Measurements from ENCODE around the gene UQCC5.

Gene UQCC5

GRCh38 chr3:52503788-52504424, 32.5 kb upstream of the UQCC5 start:
- DNase-seq (ENCODE audit: low read depth, low spot score) = no peak

DNA sequence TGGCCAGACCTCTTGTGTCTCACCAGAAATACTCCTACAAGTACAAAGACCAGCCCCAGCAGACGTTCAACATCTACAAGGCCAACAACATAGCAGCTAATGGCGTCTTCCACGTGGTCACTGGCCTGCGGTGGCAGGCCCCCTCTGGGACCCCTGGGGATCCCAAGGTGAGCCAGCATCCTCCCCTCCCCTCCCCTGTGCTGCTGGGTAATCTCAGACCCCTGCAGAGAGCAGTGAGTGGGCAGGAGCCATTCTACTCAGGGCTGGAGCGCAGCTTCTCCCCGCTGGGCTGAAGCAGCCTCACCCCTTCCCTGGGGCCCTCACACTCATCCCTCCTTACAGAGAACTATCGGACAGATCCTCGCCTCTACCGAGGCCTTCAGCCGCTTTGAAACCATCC, 31.4 kb upstream of the UQCC5 start:
- DNase-seq (ENCODE audit: low read depth, low spot score) = no peak

DNA sequence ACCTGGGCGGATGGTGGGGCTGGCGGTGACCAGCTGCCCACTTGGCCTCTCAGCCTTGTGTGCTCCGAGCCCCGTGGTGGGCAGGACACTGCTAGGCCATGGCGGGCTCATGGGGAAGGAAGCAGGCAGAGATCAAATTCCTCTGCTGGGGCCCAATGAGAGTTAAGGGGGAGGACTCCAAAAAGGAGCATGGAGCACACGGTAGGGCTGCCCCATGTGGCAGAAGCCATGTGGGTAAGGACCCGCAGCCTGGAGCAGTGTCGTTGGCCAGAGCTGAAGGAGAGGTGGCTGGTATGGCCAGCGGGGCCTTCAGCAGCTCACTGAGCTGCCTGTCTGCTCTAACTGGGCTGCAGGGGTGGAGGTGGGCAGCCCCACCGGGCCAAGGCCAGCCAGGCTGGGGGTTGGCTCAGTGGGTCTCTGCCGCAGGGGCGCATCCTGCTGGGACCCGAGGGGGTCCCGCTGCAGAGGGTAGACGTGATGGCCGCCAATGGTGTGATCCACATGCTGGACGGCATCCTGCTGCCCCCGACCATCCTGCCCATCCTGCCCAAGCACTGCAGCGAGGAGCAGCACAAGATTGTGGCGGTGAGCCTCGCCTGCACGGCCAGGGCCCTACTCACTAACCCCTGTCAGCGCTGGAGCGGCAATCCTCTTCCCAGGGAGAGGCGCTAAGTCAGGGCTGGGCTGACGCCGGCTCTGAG, 30.0 kb upstream of the UQCC5 start:
- no peak for DNase-seq (ENCODE audit: low read depth, low spot score)

DNA sequence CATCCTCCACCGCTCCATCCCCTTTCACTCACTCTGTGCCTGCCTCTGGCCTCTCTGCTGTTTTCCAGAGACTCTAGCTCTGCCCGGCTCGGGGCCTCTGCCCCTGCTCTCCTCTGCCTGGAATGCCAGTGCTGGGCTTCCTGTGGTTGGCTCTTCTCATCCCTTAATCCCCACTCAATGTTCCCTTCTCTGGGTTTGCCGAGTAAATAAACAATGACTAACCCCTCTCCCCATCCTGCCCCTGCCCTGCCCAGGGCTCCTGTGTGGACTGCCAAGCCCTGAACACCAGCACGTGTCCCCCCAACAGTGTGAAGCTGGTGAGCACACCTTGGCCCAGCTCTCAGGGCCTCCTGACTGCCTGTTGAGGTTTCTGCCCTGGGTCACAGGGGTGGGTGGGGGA, 29.0 kb upstream of the UQCC5 start:
- DNase-seq (ENCODE audit: low read depth, low spot score) = no peak

- DNase-seq (ENCODE audit: low read depth, low spot score) = no peak
Observed at GRCh38 chr3:52509753-52510328, 26.6 kb upstream of the UQCC5 start.

GRCh38 chr3:52511509-52511908, 24.9 kb upstream of the UQCC5 start:
- DNase-seq (ENCODE audit: low read depth, low spot score) = no peak

- DNase-seq (ENCODE audit: low read depth, low spot score) = no peak
Observed at GRCh38 chr3:52512105-52512504, 24.3 kb upstream of the UQCC5 start.

DNA sequence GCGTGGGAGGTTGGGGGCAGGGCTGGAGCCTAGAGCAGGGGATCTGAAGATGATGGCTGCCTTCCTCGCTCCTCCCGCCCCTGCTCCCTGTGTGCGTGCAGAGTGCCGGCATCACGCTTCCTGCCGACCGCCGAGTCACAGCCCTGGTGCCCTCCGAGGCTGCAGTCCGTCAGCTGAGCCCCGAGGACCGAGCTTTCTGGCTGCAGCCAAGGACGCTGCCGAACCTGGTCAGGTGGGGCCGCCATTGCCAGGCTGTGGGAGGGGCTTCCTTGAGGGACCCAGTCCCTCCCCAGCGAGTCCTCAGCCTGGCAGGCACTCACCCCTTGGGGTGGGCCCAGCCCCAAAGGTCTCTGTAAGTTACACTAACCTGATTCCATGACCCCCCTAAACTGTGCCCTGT, 23.7 kb upstream of the UQCC5 start:
- no peak for DNase-seq (ENCODE audit: low read depth, low spot score)

GRCh38 chr3:52513281-52513680, 23.1 kb upstream of the UQCC5 start:
- no peak for DNase-seq (ENCODE audit: low read depth, low spot score)

DNA sequence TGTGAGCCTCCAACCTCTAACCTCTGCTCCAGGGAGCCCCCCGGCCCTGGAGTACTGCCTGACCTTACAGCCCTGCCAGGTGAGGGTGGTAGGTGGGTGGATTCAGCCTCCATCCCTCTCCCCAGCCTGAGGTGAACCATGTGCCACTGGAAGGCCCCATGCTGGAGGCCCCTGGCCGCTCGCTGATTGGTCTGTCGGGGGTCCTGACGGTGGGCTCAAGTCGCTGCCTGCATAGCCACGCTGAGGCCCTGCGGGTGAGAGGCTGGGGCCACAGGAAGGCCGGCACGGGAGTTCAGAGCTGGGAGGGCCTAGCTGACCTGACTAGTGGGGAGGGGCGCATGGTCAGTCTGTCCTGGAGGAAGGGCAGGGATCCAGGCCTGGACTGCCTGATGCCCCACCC, 21.8 kb upstream of the UQCC5 start:
- DNase-seq (ENCODE audit: low read depth, low spot score) = no peak

DNA sequence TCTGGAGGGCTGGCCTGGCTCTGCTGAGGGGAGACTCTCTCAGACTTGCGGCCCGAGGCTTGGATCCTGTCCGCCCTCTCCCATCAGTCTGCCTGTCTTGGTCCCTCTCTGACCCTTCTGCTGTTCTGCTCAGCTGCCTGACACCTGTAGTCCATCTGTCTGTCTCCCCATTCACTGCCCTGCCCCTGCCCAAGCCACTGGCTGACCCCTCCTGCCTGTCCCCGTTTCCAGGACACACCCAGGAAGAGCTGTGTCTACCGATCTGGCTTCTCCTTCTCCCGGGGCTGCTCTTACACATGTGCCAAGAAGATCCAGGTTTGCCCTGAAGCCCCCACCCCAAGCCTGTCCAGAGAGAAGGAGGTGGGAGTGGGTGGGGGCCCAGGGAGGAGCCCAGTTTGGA, 21.2 kb upstream of the UQCC5 start:
- no peak for DNase-seq (ENCODE audit: low read depth, low spot score)

GRCh38 chr3:52516509-52517195, 19.8 kb upstream of the UQCC5 start:
- no peak for DNase-seq (ENCODE audit: low read depth, low spot score)

DNA sequence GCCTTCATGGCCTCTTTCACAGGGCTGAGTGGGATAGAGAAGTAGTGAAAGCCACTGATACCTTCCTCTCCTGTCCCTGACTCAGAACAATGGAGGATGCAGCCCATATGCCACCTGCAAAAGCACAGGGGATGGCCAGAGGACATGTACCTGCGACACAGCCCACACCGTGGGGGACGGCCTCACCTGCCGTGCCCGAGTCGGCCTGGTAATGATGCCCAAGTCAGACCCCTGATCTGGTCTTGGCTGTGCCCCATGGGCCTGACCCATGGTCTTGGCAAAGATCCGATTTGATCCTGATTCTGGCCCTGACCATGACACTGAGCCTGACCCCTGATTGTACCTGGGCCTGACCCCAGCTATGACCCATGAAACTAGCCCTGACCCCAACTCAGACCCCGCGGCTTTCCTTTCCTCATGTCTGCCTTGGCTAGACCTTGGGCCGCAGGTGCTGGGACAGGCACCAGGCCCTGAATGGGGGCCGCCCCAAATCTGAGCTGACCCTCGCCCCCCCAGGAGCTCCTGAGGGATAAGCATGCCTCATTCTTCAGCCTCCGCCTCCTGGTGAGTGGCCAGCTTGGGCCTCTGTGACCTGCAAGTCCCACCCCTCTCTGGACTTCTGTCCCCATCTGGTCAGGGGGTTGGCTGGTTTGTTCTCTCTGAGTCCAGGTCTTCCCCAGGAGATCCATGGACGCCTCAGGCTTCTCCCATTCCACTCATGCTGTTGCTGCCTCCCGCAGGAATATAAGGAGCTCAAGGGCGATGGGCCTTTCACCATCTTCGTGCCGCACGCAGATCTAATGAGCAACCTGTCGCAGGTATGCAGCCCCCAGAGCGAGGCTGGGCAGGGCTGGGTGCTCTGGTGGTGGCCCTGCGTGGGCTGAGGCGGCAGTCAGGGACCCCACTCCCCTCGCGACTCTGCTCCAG, 18.3 kb upstream of the UQCC5 start:
- DNase-seq (ENCODE audit: low read depth, low spot score) = no peak

- DNase-seq (ENCODE audit: low read depth, low spot score) = no peak
Observed at GRCh38 chr3:52518723-52519444, 17.5 kb upstream of the UQCC5 start.

- no peak for DNase-seq (ENCODE audit: low read depth, low spot score)
Observed at GRCh38 chr3:52519445-52520140, 16.8 kb upstream of the UQCC5 start.

DNA sequence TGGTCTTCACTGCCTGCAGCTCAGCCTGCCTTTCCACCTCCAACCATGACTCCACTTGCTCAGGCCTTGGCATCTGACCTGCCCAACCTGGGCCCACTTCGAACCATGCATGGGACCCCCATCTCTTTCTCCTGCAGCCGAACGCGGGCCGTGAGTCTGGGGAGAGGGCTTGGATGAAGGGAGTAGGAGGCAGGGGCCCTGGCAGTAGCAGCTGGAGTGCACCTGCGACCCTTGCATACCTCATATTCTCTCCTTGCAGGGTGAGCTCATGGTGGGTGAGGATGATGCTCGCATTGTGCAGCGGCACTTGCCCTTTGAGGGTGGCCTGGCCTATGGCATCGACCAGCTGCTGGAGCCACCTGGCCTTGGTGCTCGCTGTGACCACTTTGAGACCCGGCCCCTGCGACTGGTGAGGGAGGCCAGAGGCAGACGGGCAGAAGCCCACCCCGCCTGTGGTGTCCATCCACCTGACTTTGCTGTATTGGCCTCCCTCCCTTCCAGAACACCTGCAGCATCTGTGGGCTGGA, 16.2 kb upstream of the UQCC5 start:
- no peak for DNase-seq (ENCODE audit: low read depth, low spot score)

DNA sequence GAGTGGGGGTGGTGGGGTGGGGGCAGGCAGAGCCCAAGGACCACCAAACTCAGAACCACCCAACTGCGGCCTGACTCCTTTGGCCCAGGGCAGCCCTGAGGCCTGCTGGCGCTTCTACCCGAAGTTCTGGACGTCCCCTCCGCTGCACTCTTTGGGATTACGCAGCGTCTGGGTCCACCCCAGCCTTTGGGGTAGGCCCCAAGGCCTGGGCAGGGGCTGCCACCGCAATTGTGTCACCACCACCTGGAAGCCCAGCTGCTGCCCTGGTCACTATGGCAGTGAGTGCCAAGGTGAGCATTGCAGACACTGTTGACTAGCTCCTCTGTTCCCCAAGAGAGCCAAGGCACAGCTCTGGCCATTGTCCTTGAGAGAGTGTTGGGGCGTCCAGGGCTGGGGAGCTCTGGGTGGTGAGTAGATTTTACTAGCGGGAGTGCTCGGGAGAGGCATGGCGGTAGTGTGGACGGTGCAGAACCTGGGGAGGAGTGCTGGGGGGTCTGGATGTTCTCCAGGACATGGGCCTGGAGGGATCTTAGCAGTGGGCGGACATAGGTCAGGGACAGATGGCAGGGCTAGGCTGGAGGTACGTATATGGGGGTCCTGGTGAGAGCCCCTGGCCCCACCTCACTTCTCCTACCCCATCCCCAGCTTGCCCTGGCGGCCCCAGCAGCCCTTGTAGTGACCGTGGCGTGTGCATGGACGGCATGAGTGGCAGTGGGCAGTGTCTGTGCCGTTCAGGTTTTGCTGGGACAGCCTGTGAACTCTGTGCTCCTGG, 15.5 kb upstream of the UQCC5 start:
- no peak for DNase-seq (ENCODE audit: low read depth, low spot score)

DNA sequence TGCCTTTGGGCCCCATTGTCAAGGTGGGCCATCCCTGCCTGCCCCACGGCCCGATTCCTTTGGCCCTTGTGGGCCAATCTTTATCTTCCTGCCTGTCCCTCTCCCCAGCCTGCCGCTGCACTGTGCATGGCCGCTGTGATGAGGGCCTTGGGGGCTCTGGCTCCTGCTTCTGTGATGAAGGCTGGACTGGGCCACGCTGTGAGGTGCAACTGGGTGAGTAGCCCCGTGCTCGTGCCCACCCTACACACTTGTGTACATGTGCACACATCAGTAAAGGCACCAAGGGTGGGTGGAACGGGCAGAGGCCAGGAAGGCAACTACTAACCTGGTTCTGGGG, 14.9 kb upstream of the UQCC5 start:
- no peak for DNase-seq (ENCODE audit: low read depth, low spot score)

DNA sequence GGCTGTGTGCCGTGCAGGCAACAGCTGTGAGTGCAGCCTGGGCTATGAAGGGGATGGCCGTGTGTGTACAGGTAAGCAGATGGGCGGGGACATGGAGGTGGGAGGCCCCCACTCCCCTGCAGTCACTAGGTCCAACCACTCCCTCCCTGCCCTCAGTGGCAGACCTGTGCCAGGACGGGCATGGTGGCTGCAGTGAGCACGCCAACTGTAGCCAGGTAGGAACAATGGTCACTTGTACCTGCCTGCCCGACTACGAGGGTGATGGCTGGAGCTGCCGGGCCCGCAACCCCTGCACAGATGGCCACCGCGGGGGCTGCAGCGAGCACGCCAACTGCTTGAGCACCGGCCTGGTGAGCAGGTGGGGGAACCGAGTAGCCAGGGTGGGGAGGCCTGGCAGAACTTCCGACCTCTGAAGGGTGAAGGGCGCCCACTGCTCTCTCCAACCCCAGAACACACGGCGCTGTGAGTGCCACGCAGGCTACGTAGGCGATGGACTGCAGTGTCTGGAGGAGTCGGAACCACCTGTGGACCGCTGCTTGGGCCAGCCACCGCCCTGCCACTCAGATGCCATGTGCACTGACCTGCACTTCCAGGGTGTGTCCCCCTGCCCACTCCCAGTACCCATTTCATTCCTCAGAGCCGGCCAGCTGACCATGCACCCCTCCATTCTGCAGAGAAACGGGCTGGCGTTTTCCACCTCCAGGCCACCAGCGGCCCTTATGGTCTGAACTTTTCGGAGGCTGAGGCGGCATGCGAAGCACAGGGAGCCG, 14.3 kb upstream of the UQCC5 start:
- DNase-seq (ENCODE audit: low read depth, low spot score) = no peak

All from smooth muscle cell of the brain vasculature (primary cell).